ENCODE measurements around the gene TM2D3. TPM values are rescaled to one million over a fixed set of nuclear protein-coding genes. Genes with fewer than 3 reads are reported as not detected.

TM2D3 gene
- total RNA-seq, 2 experiments from 2014 or later, result 57.1 to 61.4 TPM

GRCh38 chr15:101611007-101611406, 41.2 kb downstream of the TM2D3 start:
- POLR2A ChIA-PET, result no interaction called here
- CTCF ChIA-PET, result no interaction called here

- POLR2A ChIA-PET, result no interaction called here
- CTCF ChIA-PET, result no interaction called here
Measured at GRCh38 chr15:101610611-101611000, 41.6 kb downstream of the TM2D3 start.

GRCh38 chr15:101609742-101610610, 42.2 kb downstream of the TM2D3 start:
- ChIA-PET CTCF (interaction anchor here (0.7 kb wide), 1 partner anchor 35 kb away, joined by 3 read pairs; no protein-coding TSS in a partner anchor), POLR2A (no interaction called here)

- POLR2A ChIA-PET, result no interaction called here
- CTCF ChIA-PET, result no interaction called here
Measured at GRCh38 chr15:101608201-101608600, 44.0 kb downstream of the TM2D3 start.

- ChIA-PET CTCF (no interaction called here), POLR2A (no interaction called here)
Measured at GRCh38 chr15:101607108-101607507, 45.1 kb downstream of the TM2D3 start.

GRCh38 chr15:101604124-101604874, 47.9 kb downstream of the TM2D3 start:
- CTCF ChIA-PET, result no interaction called here
- POLR2A ChIA-PET, result no interaction called here

GRCh38 chr15:101602801-101603200, 49.4 kb downstream of the TM2D3 start:
- ChIA-PET CTCF (no interaction called here), POLR2A (no interaction called here)

GRCh38 chr15:101600035-101600434, 52.1 kb downstream of the TM2D3 start:
- POLR2A ChIA-PET, result no interaction called here
- CTCF ChIA-PET, result no interaction called here

- POLR2A ChIA-PET, result no interaction called here
- CTCF ChIA-PET, result no interaction called here
Measured at GRCh38 chr15:101599091-101599490, 53.1 kb downstream of the TM2D3 start.

- ChIA-PET CTCF (no interaction called here), POLR2A (no interaction called here)
Measured at GRCh38 chr15:101597360-101597928, 54.7 kb downstream of the TM2D3 start.

GRCh38 chr15:101596633-101597032, 55.5 kb downstream of the TM2D3 start:
- POLR2A ChIA-PET, result no interaction called here
- CTCF ChIA-PET, result no interaction called here

Other genes starting within 250 kb of the TM2D3 start
- gene PCSK6, start 162.7 kb downstream of the TM2D3 start, total RNA-seq, result 1 to 10 TPM; 1.1 to 1.3 TPM
- gene TARS3, start 72.1 kb upstream of the TM2D3 start, total RNA-seq, result 10 to 100 TPM in 1 of 2 experiments, 1 to 10 TPM in 1; 8.4 to 10.1 TPM
- not detected for gene OR4F6, start 151.1 kb upstream of the TM2D3 start, total RNA-seq
- not detected for gene OR4F15, start 159.8 kb upstream of the TM2D3 start, total RNA-seq

Data from activated CD8-positive, alpha-beta memory T cell treated with anti-CD3 and anti-CD28 coated beads for 36 hours (primary cell).